GM12801 (cell line): ENCODE results near the gene OR56B4.

ENCODE experiments used
- TF ChIP-seq, protein P1 (sequence below): IDR thresholded peaks from one replicate; pipeline ENCODE4 v1.5.1; 2011; ENCODE audit warnings: control low read depth; ENCODE audit not compliant: insufficient read length; ENCODE audit errors: extremely low read depth

Gene OR56B4

DNA sequence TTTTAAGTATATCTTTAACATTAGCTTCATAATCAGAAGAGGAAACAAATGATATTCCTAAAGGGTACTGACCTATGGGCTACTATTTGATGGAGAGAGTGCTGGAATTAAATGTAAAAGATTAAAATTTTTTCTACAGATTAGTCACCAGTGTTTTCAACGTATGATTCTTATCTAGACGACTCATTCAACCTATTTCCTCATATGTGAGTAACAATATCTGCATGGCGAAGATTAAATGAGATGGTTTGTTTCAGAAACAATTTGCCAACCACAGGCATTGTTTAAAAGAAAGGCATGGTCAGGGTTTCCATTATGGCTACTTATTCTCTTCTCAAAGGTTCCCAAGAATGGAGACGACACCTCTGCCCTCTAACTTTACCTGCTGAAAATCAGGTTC, 20.4 kb downstream of the OR56B4 start:
- TF ChIP-seq, protein P1, sequence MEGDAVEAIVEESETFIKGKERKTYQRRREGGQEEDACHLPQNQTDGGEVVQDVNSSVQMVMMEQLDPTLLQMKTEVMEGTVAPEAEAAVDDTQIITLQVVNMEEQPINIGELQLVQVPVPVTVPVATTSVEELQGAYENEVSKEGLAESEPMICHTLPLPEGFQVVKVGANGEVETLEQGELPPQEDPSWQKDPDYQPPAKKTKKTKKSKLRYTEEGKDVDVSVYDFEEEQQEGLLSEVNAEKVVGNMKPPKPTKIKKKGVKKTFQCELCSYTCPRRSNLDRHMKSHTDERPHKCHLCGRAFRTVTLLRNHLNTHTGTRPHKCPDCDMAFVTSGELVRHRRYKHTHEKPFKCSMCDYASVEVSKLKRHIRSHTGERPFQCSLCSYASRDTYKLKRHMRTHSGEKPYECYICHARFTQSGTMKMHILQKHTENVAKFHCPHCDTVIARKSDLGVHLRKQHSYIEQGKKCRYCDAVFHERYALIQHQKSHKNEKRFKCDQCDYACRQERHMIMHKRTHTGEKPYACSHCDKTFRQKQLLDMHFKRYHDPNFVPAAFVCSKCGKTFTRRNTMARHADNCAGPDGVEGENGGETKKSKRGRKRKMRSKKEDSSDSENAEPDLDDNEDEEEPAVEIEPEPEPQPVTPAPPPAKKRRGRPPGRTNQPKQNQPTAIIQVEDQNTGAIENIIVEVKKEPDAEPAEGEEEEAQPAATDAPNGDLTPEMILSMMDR, result no peak

DNA sequence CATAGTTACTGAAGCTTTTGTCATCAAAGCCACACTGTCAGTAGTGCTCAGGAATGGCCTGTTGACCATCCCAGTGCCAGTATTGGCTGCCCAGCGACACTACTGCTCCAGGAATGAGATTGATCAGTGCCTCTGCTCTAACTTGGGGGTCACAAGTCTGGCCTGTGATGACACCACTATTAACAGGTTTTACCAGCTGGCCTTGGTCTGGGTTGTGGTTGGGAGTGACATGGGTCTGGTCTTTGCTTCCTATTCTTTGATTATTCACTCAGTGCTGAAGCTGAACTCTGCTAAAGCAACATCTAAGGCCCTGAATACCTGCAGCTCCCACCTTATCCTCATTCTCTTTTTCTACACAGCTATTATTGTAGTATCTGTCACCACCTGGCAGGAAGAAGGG, 21.5 kb downstream of the OR56B4 start:
- TF ChIP-seq, protein P1, result no peak

GRCh38 chr11:6129635-6130034, 22.2 kb downstream of the OR56B4 start:
- TF ChIP-seq, protein P1, result no peak

DNA sequence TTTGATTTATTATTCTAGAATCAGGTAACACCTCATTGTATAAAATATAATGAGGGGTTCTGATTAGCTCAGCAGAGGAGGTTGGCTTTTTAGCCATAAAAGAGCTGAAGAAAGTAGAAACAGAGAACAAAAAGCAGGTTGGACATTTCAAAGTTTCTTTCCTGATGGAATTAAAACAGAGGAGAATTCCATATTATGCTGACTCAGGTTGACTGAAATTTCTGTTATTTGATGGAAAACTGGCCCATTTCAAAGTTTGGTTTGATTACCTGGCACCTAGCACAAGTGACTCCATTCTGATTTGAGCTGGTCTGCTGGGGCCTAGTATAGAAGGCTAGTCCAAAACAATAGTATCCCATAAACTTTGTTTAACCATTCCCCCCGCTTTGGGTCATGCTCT, 24.9 kb downstream of the OR56B4 start:
- TF ChIP-seq, protein P1, result no peak

- TF ChIP-seq, protein P1, result no peak
These were observed 35.5 kb downstream of the OR56B4 start for GRCh38 chr11:6142936-6143335.

GRCh38 chr11:6151117-6151516, 43.6 kb downstream of the OR56B4 start:
- TF ChIP-seq, protein P1, result no peak

- TF ChIP-seq, protein P1, result no peak
These were observed 44.6 kb downstream of the OR56B4 start for GRCh38 chr11:6152126-6152525.

DNA sequence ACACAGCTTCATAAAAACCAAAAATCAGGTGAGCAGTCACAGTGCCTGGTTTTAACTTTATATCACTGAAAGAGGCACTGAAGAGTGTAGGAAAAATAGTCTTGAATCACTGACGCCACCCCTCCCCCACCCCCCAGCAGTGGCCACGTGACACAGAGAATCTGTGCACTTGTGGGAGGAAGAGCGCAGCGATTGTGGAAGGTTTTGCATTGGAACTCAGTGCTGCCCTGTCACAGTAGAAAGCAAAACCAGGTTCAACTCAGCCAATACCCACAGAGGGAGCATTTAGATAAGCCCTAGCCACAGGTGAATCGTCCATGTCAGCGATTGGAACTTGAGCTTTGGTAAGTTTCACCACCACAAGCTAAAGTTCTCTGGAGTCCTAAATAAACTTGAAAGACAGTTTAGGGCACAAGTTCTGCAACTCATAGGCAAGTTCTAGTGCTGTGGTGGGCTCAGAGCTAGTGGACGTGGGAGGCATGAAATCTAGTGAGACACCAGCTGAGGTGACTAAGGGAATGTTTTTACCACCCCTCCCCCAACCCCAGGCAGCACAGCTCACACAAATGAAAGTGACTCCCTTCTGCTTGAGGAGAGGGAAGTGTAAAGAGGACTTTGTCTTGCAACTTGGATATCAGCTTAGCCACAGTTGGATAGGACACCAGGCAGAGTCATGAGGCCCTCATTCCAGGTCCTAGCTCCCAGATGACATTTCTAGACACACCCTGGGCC, 49.3 kb downstream of the OR56B4 start:
- TF ChIP-seq, protein P1, result no peak
